ENCODE results near the gene LPAR6. TPM values are rescaled to one million over a fixed set of nuclear protein-coding genes. Genes with fewer than 3 reads are reported as not detected.

The LPAR6 gene
- total RNA-seq, 4 donors from 2014 or later, result 2.2 to 34.6 (median 15.9) TPM

GRCh38 chr13:48443442-48444208, 30.7 kb upstream of the LPAR6 start:
- Histone ChIP-seq H3K36me3 (no peaks in the 10 kb centered on the region), H3K4me1 (peaks cover 0 to 6% (median 0%) of the 10 kb centered on the region in 4 donors), H3K27ac (no peak overlapping the region), H3K27me3 (no peaks in the 10 kb centered on the region), H3K9me3 (no peaks in the 10 kb centered on the region), H3K4me3 (no peak overlapping the region)
- TF ChIP-seq CTCF (IDR thresholded peaks at IDR 0.05) (no peak), POLR2AphosphoS5 (IDR thresholded peaks at IDR 0.05) (no peak), POLR2A (IDR thresholded peaks at IDR 0.05) (no peak), EP300 (IDR thresholded peaks at IDR 0.05; ENCODE audit: low read depth) (no peak)
- intact Hi-C loops (cut with DNase I; ENCODE audit: low total_unique reads) (no loop called here), in situ Hi-C loops (cut with MboI; ENCODE audit: low pct_ligation_motif_present in 1 of 4, low pct_unique_long_range_greater_than_20kb in 1 of 4, low sequenced_read_pairs in 3 of 4) (no loop called here)
- DNase-seq, result no peak
- WGBS, 2 donors (ENCODE audit: low coverage in 1 of 2), result 62 to 76% methylated on average over 1 of the region's 1 CpG

GRCh38 chr13:48437371-48437770, 24.5 kb upstream of the LPAR6 start:
- no peaks in the 10 kb centered on the region for H3K9me3 ChIP-seq
- H3K36me3 ChIP-seq, result no peaks in the 10 kb centered on the region
- no peak overlapping the region for H3K4me3 ChIP-seq
- peak; percentile 21 for DNase-seq
- no peaks in the 10 kb centered on the region for H3K27me3 ChIP-seq
- in situ Hi-C loops (cut with MboI; ENCODE audit: low pct_ligation_motif_present in 1 of 4, low pct_unique_long_range_greater_than_20kb in 1 of 4, low sequenced_read_pairs in 3 of 4), result no loop called here
- intact Hi-C loops (cut with DNase I; ENCODE audit: low total_unique reads), result no loop called here
- H3K27ac ChIP-seq, result peak overlapping the region in 3 of 4 donors; percentile 6 to 46 (median 15)
- TF ChIP-seq CTCF (IDR thresholded peaks at IDR 0.05) (no peak), POLR2A (IDR thresholded peaks at IDR 0.05) (no peak), POLR2AphosphoS5 (IDR thresholded peaks at IDR 0.05) (no peak), EP300 (IDR thresholded peaks at IDR 0.05; ENCODE audit: low read depth) (no peak)
- peaks cover 0 to 5% (median 4%) of the 10 kb centered on the region in 4 donors for H3K4me1 ChIP-seq
- WGBS, 2 donors (ENCODE audit: low coverage in 1 of 2), result 45 to 59% methylated on average over 2 to 3 of the region's 3 CpGs

- peak overlapping the region in 3 of 4 donors; percentile 15 to 46 (median 33) for H3K27ac ChIP-seq
- in situ Hi-C loops (cut with MboI; ENCODE audit: low pct_ligation_motif_present in 1 of 4, low pct_unique_long_range_greater_than_20kb in 1 of 4, low sequenced_read_pairs in 3 of 4), result no loop called here
- intact Hi-C loops (cut with DNase I; ENCODE audit: low total_unique reads), result no loop called here
Measured at GRCh38 chr13:48436661-48437288, 23.9 kb upstream of the LPAR6 start.

More at GRCh38 chr13:48436661-48437288, 23.9 kb upstream of the LPAR6 start:
- WGBS, 2 donors (ENCODE audit: low coverage in 1 of 2), result 75 to 79% methylated on average over 2 of the region's 2 CpGs
- no peaks in the 10 kb centered on the region for H3K9me3 ChIP-seq
- peaks cover 0 to 10% (median 4%) of the 10 kb centered on the region in 4 donors for H3K4me1 ChIP-seq
- TF ChIP-seq EP300 (IDR thresholded peaks at IDR 0.05; ENCODE audit: low read depth) (no peak), CTCF (IDR thresholded peaks at IDR 0.05) (no peak), POLR2AphosphoS5 (IDR thresholded peaks at IDR 0.05) (no peak), POLR2A (IDR thresholded peaks at IDR 0.05) (no peak)
- DNase-seq, result no peak
- H3K27me3 ChIP-seq, result no peaks in the 10 kb centered on the region
- H3K36me3 ChIP-seq, result no peaks in the 10 kb centered on the region
- H3K4me3 ChIP-seq, result no peak overlapping the region

Data from transverse colon (tissue), 4 donors.